ENCODE data around the gene HOXA9. TPM values are rescaled to one million over a fixed set of nuclear protein-coding genes. Genes with fewer than 3 reads are reported as not detected.

HOXA9 gene
- total and polyA plus RNA-seq, 10 of the 15 experiments (the other 5 are each of a cell fraction or from before 2014, with no cell fraction given) = not detected

DNA sequence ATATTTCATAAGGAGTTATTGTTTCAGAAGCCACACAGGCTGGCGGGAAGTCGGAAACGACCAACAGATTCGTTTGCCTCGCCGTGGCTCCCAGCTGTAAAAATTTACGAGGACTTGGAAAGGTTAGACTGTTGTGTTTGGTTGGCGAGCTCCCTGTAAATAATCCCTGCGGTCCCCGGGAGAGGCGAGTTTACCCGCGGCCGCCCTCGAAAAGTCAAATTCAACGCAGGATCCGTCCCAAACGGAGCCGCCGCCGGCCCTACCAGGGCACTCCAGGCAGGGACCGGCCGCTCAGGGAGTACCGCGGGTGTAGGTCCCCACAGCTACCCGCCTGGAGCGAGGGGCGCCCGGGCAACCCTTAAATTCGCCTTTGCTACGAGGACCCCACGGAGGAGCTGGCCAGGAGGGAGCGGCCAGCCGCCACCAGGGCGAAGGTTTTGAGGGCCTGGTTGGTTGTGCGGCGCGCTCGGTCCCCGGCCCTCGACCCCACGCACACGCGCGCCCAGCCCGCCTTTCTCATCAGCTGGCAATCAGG is 726 bp upstream of the HOXA9 start:
- Histone ChIP-seq H3K79me2 (ENCODE audit: control insufficient read depth, insufficient read depth, low read length) (no peaks in the 10 kb centered on the region), H2AFZ (ENCODE audit: control insufficient read depth, low read depth, low read length) (no peak overlapping the region), H3K9me3 (replicated peaks; ENCODE audit: control insufficient read depth, insufficient read depth, low read length) (peaks cover 2% of the 10 kb centered on the region; the same call in 1 of the 3 replicates), H3K4me3 (no peak overlapping the region), H3K27me3 (replicated peaks in 1 of 2; ENCODE audit: control insufficient read depth in 2 of 2, insufficient read depth in 2 of 2, low read length in 1 of 2) (peaks cover 19 to 41% of the 10 kb centered on the region in 2 experiments), H4K20me1 (ENCODE audit: control insufficient read depth, insufficient read depth) (no peaks in the 10 kb centered on the region), H3K4me1 (ENCODE audit: control insufficient read depth, insufficient read depth, low read length) (no peaks in the 10 kb centered on the region), H3K36me3 (ENCODE audit: control insufficient read depth in 2 of 2, insufficient read depth in 2 of 2, low read length in 1 of 2) (no peaks in the 10 kb centered on the region; a peak in 1 of 4 replicates), H3K9ac (ENCODE audit: control insufficient read depth, insufficient read depth, low read length) (no peak overlapping the region), H3K27ac (ENCODE audit: control insufficient read depth, insufficient read depth) (no peak overlapping the region), H3K4me2 (ENCODE audit: control insufficient read depth, insufficient read depth) (no peak overlapping the region)
- TF ChIP-seq RBBP5 (conservative IDR thresholded peaks at IDR 0.05) = no peak
- TF ChIP-seq IRF4 (IDR thresholded peaks at IDR 0.05; ENCODE audit: low read depth, low read length) = no peak
- TF ChIP-seq, protein P1, sequence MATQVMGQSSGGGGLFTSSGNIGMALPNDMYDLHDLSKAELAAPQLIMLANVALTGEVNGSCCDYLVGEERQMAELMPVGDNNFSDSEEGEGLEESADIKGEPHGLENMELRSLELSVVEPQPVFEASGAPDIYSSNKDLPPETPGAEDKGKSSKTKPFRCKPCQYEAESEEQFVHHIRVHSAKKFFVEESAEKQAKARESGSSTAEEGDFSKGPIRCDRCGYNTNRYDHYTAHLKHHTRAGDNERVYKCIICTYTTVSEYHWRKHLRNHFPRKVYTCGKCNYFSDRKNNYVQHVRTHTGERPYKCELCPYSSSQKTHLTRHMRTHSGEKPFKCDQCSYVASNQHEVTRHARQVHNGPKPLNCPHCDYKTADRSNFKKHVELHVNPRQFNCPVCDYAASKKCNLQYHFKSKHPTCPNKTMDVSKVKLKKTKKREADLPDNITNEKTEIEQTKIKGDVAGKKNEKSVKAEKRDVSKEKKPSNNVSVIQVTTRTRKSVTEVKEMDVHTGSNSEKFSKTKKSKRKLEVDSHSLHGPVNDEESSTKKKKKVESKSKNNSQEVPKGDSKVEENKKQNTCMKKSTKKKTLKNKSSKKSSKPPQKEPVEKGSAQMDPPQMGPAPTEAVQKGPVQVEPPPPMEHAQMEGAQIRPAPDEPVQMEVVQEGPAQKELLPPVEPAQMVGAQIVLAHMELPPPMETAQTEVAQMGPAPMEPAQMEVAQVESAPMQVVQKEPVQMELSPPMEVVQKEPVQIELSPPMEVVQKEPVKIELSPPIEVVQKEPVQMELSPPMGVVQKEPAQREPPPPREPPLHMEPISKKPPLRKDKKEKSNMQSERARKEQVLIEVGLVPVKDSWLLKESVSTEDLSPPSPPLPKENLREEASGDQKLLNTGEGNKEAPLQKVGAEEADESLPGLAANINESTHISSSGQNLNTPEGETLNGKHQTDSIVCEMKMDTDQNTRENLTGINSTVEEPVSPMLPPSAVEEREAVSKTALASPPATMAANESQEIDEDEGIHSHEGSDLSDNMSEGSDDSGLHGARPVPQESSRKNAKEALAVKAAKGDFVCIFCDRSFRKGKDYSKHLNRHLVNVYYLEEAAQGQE (IDR thresholded peaks at IDR 0.05; ENCODE audit: low read depth, low read length) = no peak
- no peak for TF ChIP-seq CBX3 (IDR thresholded peaks at IDR 0.05; ENCODE audit: borderline replicate concordance, low read depth)
- no peak for TF ChIP-seq ZZZ3 (IDR thresholded peaks at IDR 0.05; ENCODE audit: control insufficient read depth, insufficient read length, low read depth)
- no peak for TF ChIP-seq NFXL1 (IDR thresholded peaks at IDR 0.05; ENCODE audit: borderline replicate concordance)
- TF ChIP-seq CREM (IDR thresholded peaks at IDR 0.05; ENCODE audit: low read depth) = no peak
- TF ChIP-seq SPI1 (IDR thresholded peaks at IDR 0.05; ENCODE audit: borderline replicate concordance, insufficient read depth, low read depth, low read length) = no peak
- no peak for TF ChIP-seq STAT3 (IDR thresholded peaks at IDR 0.05; ENCODE audit: low read depth, low read length)
- TF ChIP-seq NFIC (IDR thresholded peaks at IDR 0.05; ENCODE audit: low read depth, low read length) = no peak
- TF ChIP-seq YY1 (IDR thresholded peaks at IDR 0.05; ENCODE audit: low read depth, low read length) = no peak
- 32% methylated on average over 39 of the region's 46 CpGs for WGBS (ENCODE audit: insufficient coverage, insufficient replicate concordance, low lambda C conversion rate, missing lambda C conversion rate)
- FAIRE-seq (no peak), DNase-seq (ENCODE audit: low read depth, low spot score) (no peak), ATAC-seq (no peak)
- POLR2A ChIA-PET = no interaction called here
- BruUV-seq (replicated peaks) = no TSS peak
- CTCF ChIA-PET = interaction anchor here (1.0 kb wide), 1 partner anchor 16 kb away, joined by 4 read pairs; no protein-coding TSS in a partner anchor
- SMC1A ChIA-PET (ENCODE audit: uncharacterized antibody, unreplicated experiment) = no interaction called here
- intact Hi-C loops (cut with micrococcal nuclease; ENCODE audit: unreplicated experiment) = no loop called here
- RAD21 ChIA-PET (ENCODE audit: unreplicated experiment) = no interaction called here
- in situ Hi-C loops (cut with MboI) = loop anchor here (25.0 kb wide), 1 partner anchor 1079 kb away; no protein-coding TSS in a partner anchor

All from GM12878 (cell line).